ENCODE measurements around the gene SDF2. TPM values are rescaled to one million over a fixed set of nuclear protein-coding genes. Genes with fewer than 3 reads are reported as not detected.

Gene SDF2
- total and polyA plus RNA-seq, 2 experiments from 2014 or later: 26.1 to 85.7 TPM

DNA sequence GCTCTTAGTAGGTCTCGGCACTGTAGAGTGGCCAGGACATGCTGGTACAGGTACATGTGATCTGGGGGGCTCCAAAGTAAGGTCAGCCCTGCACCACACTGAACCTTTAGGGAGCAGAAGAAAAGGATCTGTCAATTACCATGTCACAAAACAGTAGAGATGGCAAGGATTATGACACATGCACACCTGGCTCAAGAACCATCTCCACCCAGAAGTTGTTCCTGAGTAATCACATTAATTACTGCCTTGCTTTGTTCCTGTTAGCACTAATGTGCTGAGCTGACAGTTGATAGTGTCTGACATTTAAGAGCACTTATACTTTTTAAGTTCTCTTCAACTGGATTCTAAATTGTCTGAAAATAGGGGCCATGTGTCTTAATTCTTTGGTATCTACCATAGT lies 26.2 kb downstream of the SDF2 start:
- no peak for DNase-seq (ENCODE audit: low read depth in 1 of 2, low spot score in 1 of 2)
- Histone ChIP-seq H3K4me1 (ENCODE audit: low read depth) (no peaks in the 10 kb centered on the region), H3K4me3 (no peak overlapping the region), H3K36me3 (peaks cover 70% of the 10 kb centered on the region), H3K27me3 (no peaks in the 10 kb centered on the region), H3K9me3 (ENCODE audit: low read depth) (no peaks in the 10 kb centered on the region), H3K27ac (no peak overlapping the region)
- TF ChIP-seq CTCF (IDR thresholded peaks at IDR 0.05; ENCODE audit: low read depth, low read length): no peak

DNA sequence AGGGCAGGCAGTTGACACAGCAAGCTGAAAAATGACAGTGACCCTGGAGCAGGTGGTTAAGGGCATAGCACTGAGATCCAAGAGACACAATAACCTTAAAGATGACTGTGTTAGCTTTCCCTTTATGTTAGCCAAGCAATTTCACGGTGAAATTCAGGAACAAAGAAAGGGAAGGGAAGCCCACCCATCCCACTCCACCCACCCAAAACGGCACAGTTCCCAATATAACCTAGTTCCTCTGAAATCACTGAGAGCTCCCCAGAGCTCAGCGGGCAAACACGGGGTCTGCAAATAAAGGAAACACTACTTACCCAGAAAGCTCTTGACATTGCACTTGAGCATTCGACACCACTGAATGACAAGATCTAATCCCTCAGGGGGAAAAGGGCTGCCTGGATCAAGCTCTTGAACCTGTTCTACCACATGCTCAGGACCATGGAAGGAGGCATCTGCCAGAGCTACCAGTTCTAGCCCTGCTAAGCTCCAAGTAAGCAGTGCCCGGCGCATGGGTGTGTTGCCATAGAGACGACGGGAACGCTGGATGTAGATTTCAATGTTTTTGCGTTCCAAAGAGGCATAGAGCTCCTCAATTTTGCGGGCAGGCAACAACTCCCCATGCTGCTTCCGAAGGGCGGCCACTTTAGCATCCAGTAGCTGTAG lies 27.4 kb downstream of the SDF2 start:
- Histone ChIP-seq H3K36me3 (peaks cover 63% of the 10 kb centered on the region), H3K9me3 (ENCODE audit: low read depth) (no peaks in the 10 kb centered on the region), H3K27me3 (no peaks in the 10 kb centered on the region), H3K27ac (no peak overlapping the region), H3K4me1 (ENCODE audit: low read depth) (no peaks in the 10 kb centered on the region), H3K4me3 (no peak overlapping the region)
- DNase-seq (ENCODE audit: low read depth in 1 of 2, low spot score in 1 of 2): no peak
- no peak for TF ChIP-seq CTCF (IDR thresholded peaks at IDR 0.05; ENCODE audit: low read depth, low read length)

GRCh38 chr17:28626818-28627217 lies 34.9 kb downstream of the SDF2 start:
- H3K27ac ChIP-seq: no peak overlapping the region
- no peaks in the 10 kb centered on the region for H3K4me1 ChIP-seq (ENCODE audit: low read depth)
- TF ChIP-seq CTCF (IDR thresholded peaks at IDR 0.05; ENCODE audit: low read depth, low read length): no peak
- H3K36me3 ChIP-seq: peaks cover 46% of the 10 kb centered on the region
- H3K9me3 ChIP-seq (ENCODE audit: low read depth): no peaks in the 10 kb centered on the region
- no peak for DNase-seq (ENCODE audit: low read depth in 1 of 2, low spot score in 1 of 2)
- H3K4me3 ChIP-seq: no peak overlapping the region
- no peaks in the 10 kb centered on the region for H3K27me3 ChIP-seq

DNA sequence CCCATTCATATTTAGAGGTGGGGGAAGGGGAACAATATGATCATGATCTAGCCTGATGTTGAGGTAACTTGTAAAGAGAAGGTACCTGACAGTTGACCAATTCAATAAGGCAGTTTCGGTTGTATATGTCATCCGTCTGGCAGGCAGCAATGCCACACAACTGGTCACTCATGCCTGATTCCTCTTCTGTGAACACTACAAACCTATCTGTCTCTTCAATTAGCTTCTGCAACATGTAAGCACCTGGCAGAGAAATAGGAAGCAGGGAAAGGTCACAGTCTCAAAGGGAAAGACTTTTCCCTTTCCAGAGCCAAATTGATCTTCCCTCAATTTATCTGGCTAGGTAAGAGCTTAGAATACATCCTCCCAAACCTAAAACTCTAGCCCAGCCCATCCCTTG lies 37.6 kb downstream of the SDF2 start:
- H3K9me3 ChIP-seq (ENCODE audit: low read depth): no peaks in the 10 kb centered on the region
- DNase-seq (ENCODE audit: low read depth in 1 of 2, low spot score in 1 of 2): no peak
- no peak overlapping the region for H3K4me3 ChIP-seq
- peaks cover 53% of the 10 kb centered on the region for H3K36me3 ChIP-seq
- no peaks in the 10 kb centered on the region for H3K4me1 ChIP-seq (ENCODE audit: low read depth)
- H3K27me3 ChIP-seq: no peaks in the 10 kb centered on the region
- TF ChIP-seq CTCF (IDR thresholded peaks at IDR 0.05; ENCODE audit: low read depth, low read length): no peak
- no peak overlapping the region for H3K27ac ChIP-seq

GRCh38 chr17:28623696-28624095 lies 38.0 kb downstream of the SDF2 start:
- TF ChIP-seq CTCF (IDR thresholded peaks at IDR 0.05; ENCODE audit: low read depth, low read length): no peak
- Histone ChIP-seq H3K9me3 (ENCODE audit: low read depth) (no peaks in the 10 kb centered on the region), H3K27ac (no peak overlapping the region), H3K4me3 (no peak overlapping the region), H3K27me3 (no peaks in the 10 kb centered on the region), H3K36me3 (peaks cover 57% of the 10 kb centered on the region), H3K4me1 (ENCODE audit: low read depth) (no peaks in the 10 kb centered on the region)
- DNase-seq (ENCODE audit: low read depth in 1 of 2, low spot score in 1 of 2): no peak
